Measurements from ENCODE around the gene FURIN.

FURIN gene

GRCh38 chr15:90869601-90870353, 1.4 kb downstream of the FURIN start:
- in situ Hi-C loops (cut with MboI; ENCODE audit: low sequenced_read_pairs, unreplicated experiment): no loop called here
- TF ChIP-seq CTCF (IDR thresholded peaks at IDR 0.05; ENCODE audit: borderline replicate concordance, control extremely low read depth, extremely low read depth, insufficient read depth, missing control alignments): no peak
- DNase-seq (ENCODE audit: low spot score): no peak

- TF ChIP-seq CTCF (IDR thresholded peaks at IDR 0.05; ENCODE audit: borderline replicate concordance, control extremely low read depth, extremely low read depth, insufficient read depth, missing control alignments): no peak
- no peak for DNase-seq (ENCODE audit: low spot score)
- in situ Hi-C loops (cut with MboI; ENCODE audit: low sequenced_read_pairs, unreplicated experiment): no loop called here
Measured at GRCh38 chr15:90870354-90871138, 2.2 kb downstream of the FURIN start.

- in situ Hi-C loops (cut with MboI; ENCODE audit: low sequenced_read_pairs, unreplicated experiment): no loop called here
- TF ChIP-seq CTCF (IDR thresholded peaks at IDR 0.05; ENCODE audit: borderline replicate concordance, control extremely low read depth, extremely low read depth, insufficient read depth, missing control alignments): no peak
- DNase-seq (ENCODE audit: low spot score): peak; percentile 69
Measured at GRCh38 chr15:90871139-90871715, 2.8 kb downstream of the FURIN start.

- no peak for TF ChIP-seq CTCF (IDR thresholded peaks at IDR 0.05; ENCODE audit: borderline replicate concordance, control extremely low read depth, extremely low read depth, insufficient read depth, missing control alignments)
Measured at GRCh38 chr15:90871716-90872485, 3.5 kb downstream of the FURIN start.

GRCh38 chr15:90872486-90873184, 4.2 kb downstream of the FURIN start:
- in situ Hi-C loops (cut with MboI; ENCODE audit: low sequenced_read_pairs, unreplicated experiment): no loop called here
- peak; percentile 70 for DNase-seq (ENCODE audit: low spot score)
- TF ChIP-seq CTCF (IDR thresholded peaks at IDR 0.05; ENCODE audit: borderline replicate concordance, control extremely low read depth, extremely low read depth, insufficient read depth, missing control alignments): no peak

More at GRCh38 chr15:90871716-90872485, 3.5 kb downstream of the FURIN start:
- DNase-seq (ENCODE audit: low spot score): peak; percentile 56
- in situ Hi-C loops (cut with MboI; ENCODE audit: low sequenced_read_pairs, unreplicated experiment): no loop called here

Data from GM13976 (cell line).